Left renal pelvis (tissue), 4 donors: ENCODE results near the gene LACC1. TPM values are rescaled to one million over a fixed set of nuclear protein-coding genes. Genes with fewer than 3 reads are reported as not detected.
A peak's percentile ranks its signal among the peaks of the same experiment; 100 is the strongest.

Source experiments
- DNase-seq, 4 donors: peaks; one replicate each; pipeline ENCODE4 v3.0.0-alpha.2; 2013; ENCODE audit warnings: low read depth in 4 of 4, low spot score in 3 of 4
- polyA plus RNA-seq, 4 donors: library from polyadenylated mRNA; unstranded; fragments of 120-200 nt; gene quantifications; one replicate each; pipeline ENCODE4 v1.2.1, GENCODE V29; 2013; ENCODE audit not compliant: insufficient read length in 4 of 4

Gene LACC1
- polyA plus RNA-seq = 1 to 10 TPM; 2.6 to 5.3 (median 4.4) TPM

- peak; percentile 14 to 26 (median 22) for DNase-seq
Measured at GRCh38 chr13:43879755-43880181, at the start of gene LACC1. Gene LACC1 (plus strand): TSS chr13:43879904. CDS start chr13:43880986, 1,082 bp downstream.

- DNase-seq = no peak
Measured at GRCh38 chr13:43830497-43830881, 49.2 kb upstream of the LACC1 start.

- no peak for DNase-seq
Measured at GRCh38 chr13:43831088-43831487, 48.6 kb upstream of the LACC1 start.

- no peak for DNase-seq
Measured at GRCh38 chr13:43835701-43836100, 44.0 kb upstream of the LACC1 start.

- DNase-seq = no peak
Measured at GRCh38 chr13:43838909-43839308, 40.8 kb upstream of the LACC1 start.

- DNase-seq = no peak
Measured at GRCh38 chr13:43846496-43847158, 33.1 kb upstream of the LACC1 start.

GRCh38 chr13:43848001-43848649 is 31.6 kb upstream of the LACC1 start:
- DNase-seq = no peak

- peak in 1 of 4 donors; percentile 9 for DNase-seq
Measured at GRCh38 chr13:43850873-43851272, 28.8 kb upstream of the LACC1 start.

GRCh38 chr13:43852923-43853404 is 26.7 kb upstream of the LACC1 start:
- no peak for DNase-seq

GRCh38 chr13:43861863-43862262 is 17.8 kb upstream of the LACC1 start:
- DNase-seq = no peak

- no peak for DNase-seq
Measured at GRCh38 chr13:43864921-43865320, 14.8 kb upstream of the LACC1 start.

- DNase-seq = no peak
Measured at GRCh38 chr13:43865892-43866291, 13.8 kb upstream of the LACC1 start.

- DNase-seq = no peak
Measured at GRCh38 chr13:43872181-43872580, 7.5 kb upstream of the LACC1 start.

- DNase-seq = no peak
Measured at GRCh38 chr13:43874504-43875092, 5.1 kb upstream of the LACC1 start.

- DNase-seq = no peak
Measured at GRCh38 chr13:43876366-43876765, 3.3 kb upstream of the LACC1 start.

GRCh38 chr13:43877326-43877725 is 2.4 kb upstream of the LACC1 start:
- DNase-seq = no peak

GRCh38 chr13:43877766-43878165 is 1.9 kb upstream of the LACC1 start:
- DNase-seq = no peak

- peak; percentile 46 to 62 (median 52) for DNase-seq
Measured at GRCh38 chr13:43878892-43879754, 581 bp upstream of the LACC1 start, which contains the start of gene CCDC122. Gene CCDC122 (minus strand): TSS chr13:43879740. CDS start chr13:43869376, 10,364 bp downstream.

GRCh38 chr13:43880214-43880855 is 631 bp downstream of the LACC1 start:
- DNase-seq = peak in 1 of 4 donors; percentile 23

- no peak for DNase-seq
Measured at GRCh38 chr13:43880926-43881325, 1.2 kb downstream of the LACC1 start.
